Kidney epithelial cell (primary cell): ENCODE data around the gene LGALS8. TPM values are rescaled to one million over a fixed set of nuclear protein-coding genes. Genes with fewer than 3 reads are reported as not detected.
"Not testable (repeated sequence)": the region's sequence is repeated elsewhere in the genome, so short reads cannot be mapped to it uniquely, and the experiment has no call there.

Source experiments
- DNase-seq: peaks from one replicate; pipeline ENCODE4 v3.0.0-alpha.2; 2010; ENCODE audit warnings: low read depth
- H3K27me3 ChIP-seq: 2 replicates; pipeline ENCODE4 v1.6.0; 2011; ENCODE audit warnings: low read length; ENCODE audit not compliant: control insufficient read depth, insufficient read depth
- H3K36me3 ChIP-seq: 2 replicates; pipeline ENCODE4 v1.5.1; 2011; ENCODE audit warnings: low read length; ENCODE audit not compliant: control insufficient read depth, insufficient read depth
- H3K4me3 ChIP-seq: 2 replicates; pipeline ENCODE4 v1.5.1; 2011; ENCODE audit warnings: low read depth, mild to moderate bottlenecking, control low read depth, low read length
- total RNA-seq: library from RNA; depleted of rRNA; stranded (reverse); fragments of >200 nt; gene quantifications from 2 replicates; pipeline ENCODE4 v1.2.3, GENCODE V29; 2015
- TF ChIP-seq, protein P1 (sequence below): IDR thresholded peaks from 2 replicates; pipeline ENCODE4 v1.5.1; 2011; ENCODE audit warnings: mild to moderate bottlenecking, moderate library complexity, low read length, control low read depth, inconsistent platforms; ENCODE audit not compliant: insufficient read depth, poor library complexity, severe bottlenecking

Gene LGALS8
- total RNA-seq, 1 donor from 2014 or later = 53.6 TPM

DNA sequence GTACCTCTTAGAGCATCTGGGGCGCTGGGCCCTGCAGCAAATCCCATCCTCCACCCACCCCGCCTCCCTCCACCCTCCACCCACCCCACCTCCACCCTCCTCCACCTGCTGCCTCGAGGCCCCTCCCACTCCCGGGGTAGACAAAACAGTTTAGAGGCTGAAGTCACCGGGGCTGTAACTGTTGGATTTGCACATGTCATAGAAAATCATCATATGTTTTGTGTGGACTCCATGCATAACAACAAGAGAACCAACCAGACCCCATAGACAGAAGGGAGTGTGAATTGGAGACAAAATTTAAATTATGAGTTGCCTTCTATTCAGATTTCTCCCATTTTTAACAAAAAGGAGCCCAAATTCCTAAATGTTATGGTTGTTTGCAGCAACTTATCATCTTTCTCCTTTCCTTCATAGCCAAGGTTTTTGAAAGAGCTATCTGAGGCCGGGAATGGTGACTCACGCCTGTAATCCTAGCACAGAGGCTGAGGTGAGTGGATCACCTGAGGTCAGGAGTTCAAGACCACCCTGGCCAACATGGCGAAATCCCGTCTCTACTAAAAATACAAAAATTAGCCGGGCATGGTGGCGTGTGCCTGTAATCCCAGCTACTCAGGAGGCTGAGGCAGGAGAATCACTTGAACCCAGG, 28.2 kb upstream of the LGALS8 start:
- TF ChIP-seq, protein P1, sequence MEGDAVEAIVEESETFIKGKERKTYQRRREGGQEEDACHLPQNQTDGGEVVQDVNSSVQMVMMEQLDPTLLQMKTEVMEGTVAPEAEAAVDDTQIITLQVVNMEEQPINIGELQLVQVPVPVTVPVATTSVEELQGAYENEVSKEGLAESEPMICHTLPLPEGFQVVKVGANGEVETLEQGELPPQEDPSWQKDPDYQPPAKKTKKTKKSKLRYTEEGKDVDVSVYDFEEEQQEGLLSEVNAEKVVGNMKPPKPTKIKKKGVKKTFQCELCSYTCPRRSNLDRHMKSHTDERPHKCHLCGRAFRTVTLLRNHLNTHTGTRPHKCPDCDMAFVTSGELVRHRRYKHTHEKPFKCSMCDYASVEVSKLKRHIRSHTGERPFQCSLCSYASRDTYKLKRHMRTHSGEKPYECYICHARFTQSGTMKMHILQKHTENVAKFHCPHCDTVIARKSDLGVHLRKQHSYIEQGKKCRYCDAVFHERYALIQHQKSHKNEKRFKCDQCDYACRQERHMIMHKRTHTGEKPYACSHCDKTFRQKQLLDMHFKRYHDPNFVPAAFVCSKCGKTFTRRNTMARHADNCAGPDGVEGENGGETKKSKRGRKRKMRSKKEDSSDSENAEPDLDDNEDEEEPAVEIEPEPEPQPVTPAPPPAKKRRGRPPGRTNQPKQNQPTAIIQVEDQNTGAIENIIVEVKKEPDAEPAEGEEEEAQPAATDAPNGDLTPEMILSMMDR = no peak
- no peaks in the 10 kb centered on the region for H3K27me3 ChIP-seq
- no peak for DNase-seq
- no peaks in the 10 kb centered on the region for H3K36me3 ChIP-seq
- H3K4me3 ChIP-seq = no peak overlapping the region

DNA sequence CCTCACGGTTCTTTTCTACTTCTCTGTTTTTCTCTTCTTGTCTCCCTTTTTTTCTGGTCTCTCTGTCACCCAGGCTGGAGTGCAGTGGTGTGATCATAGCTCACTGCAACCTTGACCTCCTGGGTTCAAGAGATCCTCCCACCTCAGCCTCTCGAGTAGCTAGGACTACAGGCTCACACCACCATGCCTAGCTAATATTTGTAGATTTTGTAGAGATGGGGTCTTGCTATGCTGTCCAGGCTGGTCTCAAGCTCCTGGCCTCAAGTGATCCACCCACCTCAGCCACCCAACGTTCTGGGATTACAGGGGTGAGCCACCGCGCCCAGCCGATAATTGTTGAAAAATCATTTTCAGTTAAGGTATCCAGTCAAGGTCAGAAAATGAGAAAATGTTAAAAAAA, 25.9 kb upstream of the LGALS8 start:
- TF ChIP-seq, protein P1 = no peak
- DNase-seq = no peak
- Histone ChIP-seq H3K27me3 (no peaks in the 10 kb centered on the region), H3K4me3 (no peak overlapping the region), H3K36me3 (no peaks in the 10 kb centered on the region)

DNA sequence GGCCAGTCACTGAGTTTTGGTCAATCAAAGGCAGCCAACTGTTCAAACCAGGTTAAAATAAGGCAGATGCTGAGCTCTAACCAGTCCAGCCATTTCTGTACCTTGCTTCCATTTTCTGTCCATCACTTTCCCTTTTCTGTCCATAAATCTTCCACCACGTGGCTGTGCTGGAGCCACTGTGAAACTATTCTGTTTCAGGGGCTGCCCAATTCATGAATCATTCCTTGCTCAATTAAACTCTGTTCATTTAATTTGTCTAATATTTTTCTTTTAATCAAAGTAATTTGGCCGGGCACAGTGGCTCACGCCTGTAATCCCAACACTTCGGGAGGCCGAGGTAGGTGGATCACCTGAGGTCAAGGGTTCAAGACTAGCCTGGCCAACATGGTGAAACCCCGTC, 22.7 kb upstream of the LGALS8 start:
- TF ChIP-seq, protein P1 = no peak
- Histone ChIP-seq H3K27me3 (no peaks in the 10 kb centered on the region), H3K4me3 (no peak overlapping the region), H3K36me3 (no peaks in the 10 kb centered on the region)
- DNase-seq = no peak

DNA sequence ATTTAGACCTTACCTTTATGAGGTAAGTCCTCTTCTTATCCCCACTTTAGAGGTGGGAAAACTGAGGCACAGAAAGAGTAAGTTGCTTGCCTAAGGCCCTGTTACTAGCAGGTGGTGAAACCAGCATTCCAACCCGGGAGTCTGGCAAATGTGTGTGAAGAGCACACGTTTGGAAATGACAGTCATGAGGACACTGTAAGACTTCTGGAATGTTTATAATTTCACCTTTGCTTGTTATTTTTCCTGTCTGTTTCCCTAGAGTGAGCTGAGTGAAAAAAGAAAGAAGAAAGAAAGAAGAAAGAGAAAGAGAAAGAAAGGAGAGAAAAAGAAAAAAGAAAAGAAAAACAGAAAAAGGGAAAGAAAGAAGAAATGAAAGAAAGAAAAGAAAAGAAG, 21.2 kb upstream of the LGALS8 start:
- Histone ChIP-seq H3K27me3 (no peaks in the 10 kb centered on the region), H3K36me3 (no peaks in the 10 kb centered on the region), H3K4me3 (no peak overlapping the region)
- DNase-seq = peak; percentile 60
- TF ChIP-seq, protein P1 = no peak

- H3K27me3 ChIP-seq = no peaks in the 10 kb centered on the region
- no peaks in the 10 kb centered on the region for H3K36me3 ChIP-seq
- TF ChIP-seq, protein P1 = no peak
- peak overlapping the region; percentile 12 for H3K4me3 ChIP-seq
- peak; percentile 50 for DNase-seq
These were observed 20.7 kb upstream of the LGALS8 start for GRCh38 chr1:236502972-236503639.

GRCh38 chr1:236504338-236504737, 19.4 kb upstream of the LGALS8 start:
- H3K36me3 ChIP-seq, H3K4me3 ChIP-seq, DNase-seq, H3K27me3 ChIP-seq: not testable (repeated sequence)
